Renal cortical epithelial cell (primary cell): Measurements from ENCODE around the gene FAM50B. TPM values are rescaled to one million over a fixed set of nuclear protein-coding genes. Genes with fewer than 3 reads are reported as not detected.

Source experiments
- DNase-seq: peaks from one replicate; pipeline ENCODE4 v3.0.0-alpha.2; 2011; ENCODE audit warnings: low read depth
- total RNA-seq: library from RNA; depleted of rRNA; stranded (reverse); fragments of >200 nt; gene quantifications from 2 replicates; pipeline ENCODE4 v1.2.3, GENCODE V29; 2014

Gene FAM50B, protein sequence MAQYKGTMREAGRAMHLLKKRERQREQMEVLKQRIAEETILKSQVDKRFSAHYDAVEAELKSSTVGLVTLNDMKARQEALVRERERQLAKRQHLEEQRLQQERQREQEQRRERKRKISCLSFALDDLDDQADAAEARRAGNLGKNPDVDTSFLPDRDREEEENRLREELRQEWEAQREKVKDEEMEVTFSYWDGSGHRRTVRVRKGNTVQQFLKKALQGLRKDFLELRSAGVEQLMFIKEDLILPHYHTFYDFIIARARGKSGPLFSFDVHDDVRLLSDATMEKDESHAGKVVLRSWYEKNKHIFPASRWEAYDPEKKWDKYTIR
- 4.7 and 12.6 TPM in 2 replicates for total RNA-seq

GRCh38 chr6:3848925-3849605 lies at the start of gene FAM50B:
TSS of gene FAM50B (plus strand) at chr6:3849373. CDS start at chr6:3849812, 439 bp downstream.
- DNase-seq: peak; percentile 63

GRCh38 chr6:3799719-3800118 lies 49.5 kb upstream of the FAM50B start:
- DNase-seq: no peak

DNA sequence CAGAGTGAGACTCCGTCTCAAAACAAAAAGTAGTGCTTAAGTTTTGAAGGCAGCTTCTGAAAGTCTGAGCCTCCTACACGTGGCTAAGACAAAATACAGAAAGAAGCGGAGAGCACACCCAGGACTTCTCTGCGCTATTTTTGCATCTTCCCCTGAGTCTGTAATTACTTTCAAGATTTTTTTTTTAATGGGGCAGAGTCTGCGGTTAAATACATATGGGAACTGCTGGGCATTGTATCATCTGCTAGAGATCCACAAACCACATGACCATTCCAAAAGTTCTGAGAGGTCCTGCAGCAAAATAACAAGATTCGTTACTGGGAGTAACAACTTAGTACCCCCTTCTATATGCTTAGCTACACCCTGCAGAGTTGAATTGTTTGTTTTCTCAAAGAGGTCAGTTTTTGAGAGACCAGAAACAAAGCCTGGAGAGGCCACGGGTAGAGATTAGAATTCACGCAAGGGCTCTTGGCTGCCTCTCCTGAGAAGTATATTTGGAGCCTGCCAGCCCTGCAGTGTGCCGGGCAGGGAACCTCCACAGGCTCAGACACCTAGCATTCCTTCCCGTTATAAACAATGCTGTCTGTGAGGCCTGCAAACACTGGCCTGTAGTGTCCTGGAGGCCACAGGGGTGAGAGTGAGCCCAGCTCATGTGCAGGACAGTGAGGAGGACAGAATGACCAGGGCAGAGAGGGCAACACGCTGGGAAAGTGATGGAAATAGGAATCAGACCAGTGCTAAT lies 48.2 kb upstream of the FAM50B start:
- no peak for DNase-seq

GRCh38 chr6:3801960-3802359 lies 47.2 kb upstream of the FAM50B start:
- no peak for DNase-seq

DNA sequence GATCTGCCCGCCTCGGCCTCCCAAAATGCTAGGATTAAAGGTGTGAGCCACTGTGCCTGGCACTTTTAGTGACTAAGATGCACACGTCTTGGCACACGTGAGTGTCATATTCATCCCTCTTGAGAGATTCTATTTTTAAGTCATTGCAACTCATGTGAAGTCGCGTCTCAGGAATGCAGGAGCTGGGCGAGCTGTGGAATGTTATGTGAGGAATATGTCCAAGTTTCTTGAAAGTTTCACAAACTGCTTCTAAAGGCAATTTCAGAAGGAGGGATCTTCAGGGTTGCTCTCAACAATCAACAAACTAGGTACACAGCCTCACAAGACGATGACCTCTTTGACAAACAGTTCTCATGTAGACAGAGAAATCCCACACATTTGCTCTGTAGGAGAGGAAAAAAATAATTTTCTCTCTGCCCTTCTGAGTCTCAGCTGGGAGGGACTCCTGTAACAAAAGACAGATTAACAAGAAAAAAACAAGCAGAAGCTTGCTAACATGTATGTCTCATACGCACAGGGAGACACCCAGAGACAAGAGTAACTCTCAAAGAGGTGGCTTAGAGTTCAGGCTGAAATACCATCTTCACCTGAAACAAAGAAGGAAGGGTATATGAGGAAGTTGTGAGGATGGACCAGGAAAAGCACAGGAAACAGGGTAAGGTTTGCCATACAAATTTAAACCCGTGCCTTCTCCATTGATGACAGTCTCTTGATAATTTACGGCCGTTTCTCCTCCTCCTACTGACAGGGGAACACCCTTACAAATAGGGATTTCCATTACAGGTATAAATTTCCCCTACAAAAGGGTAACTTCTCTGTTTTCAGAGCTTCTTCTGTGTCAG lies 45.3 kb upstream of the FAM50B start:
- peak; percentile 94 for DNase-seq

GRCh38 chr6:3804964-3805363 lies 44.2 kb upstream of the FAM50B start:
- no peak for DNase-seq

- DNase-seq: no peak
Observed at GRCh38 chr6:3805448-3806123, 43.6 kb upstream of the FAM50B start.

- DNase-seq: no peak
Observed at GRCh38 chr6:3806169-3806922, 42.8 kb upstream of the FAM50B start.

GRCh38 chr6:3808199-3808598 lies 41.0 kb upstream of the FAM50B start:
- no peak for DNase-seq

DNA sequence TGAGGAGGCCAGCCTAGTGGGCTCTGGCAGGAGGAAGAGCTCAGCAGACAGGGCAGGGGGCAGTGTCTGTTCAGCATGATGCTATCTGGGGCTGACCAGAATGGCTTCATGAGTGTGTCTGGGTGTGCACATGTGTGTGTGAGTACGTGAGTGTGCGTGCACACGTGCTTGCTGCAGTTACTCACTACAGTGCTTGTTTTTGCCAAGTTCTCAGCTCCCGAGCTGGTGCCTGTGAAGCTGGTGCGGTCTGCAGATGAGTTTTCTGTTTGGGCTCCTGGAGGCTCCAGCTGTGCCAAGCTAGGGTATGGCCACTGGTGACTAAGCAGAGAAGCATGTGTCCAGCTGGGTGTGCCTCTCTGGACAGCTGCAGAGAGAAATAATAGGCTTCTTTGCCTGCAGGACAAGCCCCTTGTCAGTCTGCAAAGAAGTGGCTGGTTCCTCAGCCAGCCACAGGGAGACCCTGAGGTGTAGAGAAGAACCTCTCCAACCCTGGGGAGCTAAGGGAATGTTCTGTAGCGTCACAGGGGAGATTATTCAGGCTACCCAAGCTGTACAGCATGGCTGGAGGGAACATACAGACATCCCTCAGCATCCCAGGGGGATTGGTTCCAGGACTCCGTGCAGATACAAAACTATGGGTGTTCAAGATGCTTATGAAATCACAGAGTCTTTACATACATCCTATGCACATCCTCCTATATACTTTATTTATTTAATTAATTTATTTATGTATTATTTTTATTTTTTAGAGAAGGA lies 40.2 kb upstream of the FAM50B start:
- peak; percentile 84 for DNase-seq

DNA sequence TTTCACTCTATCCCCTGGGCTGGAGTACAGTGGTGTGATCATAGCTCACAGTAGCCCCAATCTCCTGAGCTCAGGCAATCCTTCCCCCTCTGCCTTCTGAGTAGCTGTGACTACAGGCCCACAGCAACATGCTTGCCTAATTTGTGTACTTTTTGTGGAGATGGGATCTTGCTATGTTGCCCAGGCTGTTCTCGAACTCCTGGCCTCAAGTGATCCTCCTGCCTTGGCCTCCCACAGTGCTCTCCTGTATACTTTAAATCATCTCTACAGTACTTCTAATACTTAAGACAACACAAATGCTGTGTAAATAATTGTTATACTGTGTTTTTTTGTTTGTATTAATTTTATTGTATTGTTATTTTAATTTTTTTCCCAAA lies 39.7 kb upstream of the FAM50B start:
- no peak for DNase-seq

DNA sequence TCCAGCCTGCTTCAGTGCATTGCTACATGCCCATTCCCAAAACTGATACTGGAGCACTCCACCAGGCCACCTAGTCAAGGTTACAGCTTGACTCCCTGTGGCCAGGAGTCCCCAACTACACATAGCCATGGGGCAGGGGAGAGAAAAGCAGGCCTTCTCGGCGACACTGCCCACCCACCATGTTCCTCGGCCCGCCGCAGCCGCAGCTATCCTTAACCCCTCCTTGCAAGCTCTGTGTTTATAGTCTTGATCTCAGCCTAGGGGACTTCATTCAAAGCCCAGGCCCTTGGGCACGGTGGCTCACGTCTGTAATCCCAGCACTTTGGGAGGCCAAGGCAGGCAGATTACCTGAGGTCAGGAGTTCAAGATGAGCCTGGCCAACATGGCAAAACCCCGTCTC lies 39.2 kb upstream of the FAM50B start:
- no peak for DNase-seq

GRCh38 chr6:3811191-3811590 lies 38.0 kb upstream of the FAM50B start:
- DNase-seq: no peak

DNA sequence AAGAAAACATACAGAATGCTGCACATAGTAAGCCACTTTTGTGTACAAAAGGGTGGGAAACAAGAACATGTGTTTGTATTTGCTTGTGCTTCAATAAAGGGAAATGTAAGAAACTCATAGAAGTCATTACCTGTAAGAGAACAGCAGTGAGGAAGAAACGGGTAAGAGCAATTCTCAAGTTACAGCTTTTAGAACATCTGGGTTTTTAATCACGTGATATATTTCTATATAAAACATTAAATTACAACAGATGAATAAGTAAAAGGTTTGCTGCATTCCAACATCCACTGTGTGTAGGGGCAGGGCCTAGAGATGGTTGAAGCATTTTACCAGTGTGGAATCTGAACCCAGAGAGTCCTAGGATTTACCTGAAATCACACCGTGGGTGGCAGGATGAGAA lies 36.6 kb upstream of the FAM50B start:
- no peak for DNase-seq

GRCh38 chr6:3813150-3813780 lies 35.9 kb upstream of the FAM50B start:
- DNase-seq: peak; percentile 54

DNA sequence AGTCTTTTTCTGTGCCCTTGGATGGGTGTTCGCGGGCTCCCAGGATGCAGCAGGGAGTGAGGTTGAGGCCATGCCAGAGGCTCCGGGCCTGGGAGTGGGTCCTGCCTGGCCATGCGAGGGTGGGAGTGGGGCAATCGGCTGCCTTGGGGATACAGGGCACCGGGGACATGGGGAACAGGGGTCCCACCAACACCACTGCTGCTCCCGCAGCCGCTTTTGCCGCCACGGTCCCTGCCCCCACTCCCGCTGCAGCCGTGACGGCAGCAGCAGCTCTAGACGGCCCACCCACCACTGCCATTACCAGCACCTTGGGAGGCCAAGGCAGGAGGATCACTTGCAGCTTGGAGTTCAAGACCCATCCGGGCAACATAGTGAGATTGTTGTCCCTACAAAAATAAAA lies 35.3 kb upstream of the FAM50B start:
- no peak for DNase-seq

DNA sequence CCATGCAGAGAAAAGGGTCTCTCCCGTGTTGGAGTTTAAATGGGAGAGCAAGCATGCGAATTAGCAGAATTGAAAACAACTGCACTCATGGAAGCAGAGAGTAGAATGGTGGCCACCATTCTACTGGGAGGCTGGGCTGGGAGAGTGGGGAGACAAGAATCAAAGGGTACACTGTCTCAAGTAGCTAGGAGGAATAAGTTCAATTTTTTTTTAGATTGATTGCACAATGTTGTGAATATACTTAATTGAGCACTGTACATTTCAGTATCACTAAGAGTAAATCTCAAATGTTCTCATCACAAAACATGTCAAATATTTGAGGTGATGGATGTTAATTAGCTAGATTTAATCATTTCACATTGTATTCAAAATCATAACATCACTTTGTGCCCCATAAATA lies 34.6 kb upstream of the FAM50B start:
- no peak for DNase-seq

DNA sequence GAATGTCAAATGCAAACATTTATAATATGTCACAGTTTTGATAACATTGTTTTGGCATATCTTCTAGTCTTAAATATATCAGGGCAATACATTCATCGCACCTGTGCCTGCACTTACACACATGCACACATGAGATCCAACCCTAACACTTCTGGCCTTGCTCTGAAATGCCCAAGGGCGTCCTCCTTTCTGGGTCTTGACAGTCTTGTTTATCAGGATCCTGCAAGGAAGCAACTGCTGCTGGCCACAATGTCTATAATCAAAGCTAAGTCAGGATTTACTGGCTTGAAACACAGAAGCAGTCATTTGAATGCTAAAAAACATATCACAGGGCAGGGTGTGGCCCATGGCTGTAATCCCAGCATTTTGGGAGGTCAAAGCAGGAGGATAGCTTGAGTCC lies 32.9 kb upstream of the FAM50B start:
- no peak for DNase-seq
